Keratinocyte (primary cell): ENCODE results near the gene TBC1D16.

ENCODE experiments used
- CTCF ChIP-seq, 3 experiments: IDR thresholded peaks in 1 of 3; conservative IDR thresholded peaks in 1 of 3; optimal IDR thresholded peaks in 1 of 3; 2 replicates in 2 of 3; 3 replicates in 1 of 3; pipeline versions ENCODE3 to v1.5.1; 2011; ENCODE audit warnings: low read length in 3 of 3, mild to moderate bottlenecking in 3 of 3, moderate library complexity in 2 of 3, control low read depth in 1 of 3, inconsistent platforms in 1 of 3; ENCODE audit not compliant: insufficient read depth in 2 of 3; ENCODE audit errors: extremely low read depth in 1 of 3
- EZH2 ChIP-seq: IDR thresholded peaks from one replicate; pipeline ENCODE4 v1.6.1; 2012; ENCODE audit warnings: inconsistent platforms, mild to moderate bottlenecking, low read length, moderate library complexity

GRCh38 chr17:80081596-80081995 is 45.9 kb upstream of the TBC1D16 start:
- no peak for TF ChIP-seq CTCF (optimal IDR thresholded peaks at IDR 0.05 in 1 of 3, IDR thresholded peaks at IDR 0.05 in 1 of 3, conservative IDR thresholded peaks at IDR 0.05 in 1 of 3; ENCODE audit: extremely low read depth in 1 of 3, insufficient read depth in 2 of 3, low read length in 3 of 3)
- TF ChIP-seq EZH2 = no peak
